CD4-positive, CD25-positive, alpha-beta regulatory T cell (primary cell): ENCODE data around the gene MGAT4C. TPM values are rescaled to one million over a fixed set of nuclear protein-coding genes. Genes with fewer than 3 reads are reported as not detected.
A peak's percentile ranks its signal among the peaks of the same experiment; 100 is the strongest.

ENCODE experiments used
- ATAC-seq, 2 donors: fragments of 150-1000 bp; cut with Tn5 transposase; one replicate each; pipeline ENCODE4 v1.10.0; 2021; ENCODE audit warnings: low read depth in 2 of 2, moderate number of reproducible peaks in 2 of 2, moderate library complexity in 1 of 2
- DNase-seq, 3 donors: peaks; one replicate each; pipeline versions ENCODE4 v3.0.0 to v3.0.0-alpha.2; 2012 to 2022; ENCODE audit warnings: mixed read lengths in 1 of 3
- H3K27ac ChIP-seq: one replicate; pipeline ENCODE4 v1.7.0; 2013; ENCODE audit warnings: mild to moderate bottlenecking, low read length; ENCODE audit not compliant: insufficient read depth, poor library complexity, severe bottlenecking
- H3K27me3 ChIP-seq: one replicate; pipeline ENCODE4 v1.7.0; 2013; ENCODE audit warnings: low read length; ENCODE audit not compliant: control insufficient read depth, insufficient read depth
- H3K36me3 ChIP-seq: one replicate; pipeline ENCODE4 v1.7.0; 2013; ENCODE audit warnings: mild to moderate bottlenecking, low read length, moderate library complexity; ENCODE audit not compliant: control insufficient read depth, insufficient read depth
- H3K4me1 ChIP-seq: 2 replicates; pipeline ENCODE4 v1.7.0; 2013; ENCODE audit warnings: mild to moderate bottlenecking, low read length; ENCODE audit not compliant: insufficient read depth, control insufficient read depth, poor library complexity, severe bottlenecking
- H3K4me3 ChIP-seq: one replicate; pipeline ENCODE4 v1.7.0; 2013; ENCODE audit warnings: low read depth, mild to moderate bottlenecking, low read length, moderate library complexity
- H3K9me3 ChIP-seq, 2 experiments: 1 replicate in 1 of 2; 2 replicates in 1 of 2; pipeline ENCODE4 v1.7.0; 2013; ENCODE audit warnings: low read length in 2 of 2, mild to moderate bottlenecking in 1 of 2, moderate library complexity in 1 of 2; ENCODE audit not compliant: control insufficient read depth in 2 of 2
- H3K27ac Mint-ChIP-seq, 3 donors: one replicate each; pipeline ENCODE4 v1.8.0; 2020 to 2022; ENCODE audit warnings: mild to moderate bottlenecking in 3 of 3, mixed read lengths in 3 of 3, moderate library complexity in 2 of 3
- H3K27me3 Mint-ChIP-seq: one replicate; pipeline ENCODE4 v1.8.0; 2022; ENCODE audit warnings: mild to moderate bottlenecking, mixed read lengths
- H3K36me3 Mint-ChIP-seq: one replicate; pipeline ENCODE4 v1.8.0; 2020; ENCODE audit warnings: mixed read lengths
- H3K4me1 Mint-ChIP-seq, 4 donors: one replicate each; pipeline ENCODE4 v1.8.0; 2020 to 2022; ENCODE audit warnings: mixed read lengths in 4 of 4, mild to moderate bottlenecking in 1 of 4
- H3K4me3 Mint-ChIP-seq, 4 donors: one replicate each; pipeline ENCODE4 v1.8.0; 2020 to 2022; ENCODE audit warnings: mild to moderate bottlenecking in 4 of 4, mixed read lengths in 4 of 4, moderate library complexity in 3 of 4
- H3K9me3 Mint-ChIP-seq, 7 donors: one replicate each; pipeline ENCODE4 v1.8.0; 2020 to 2022; ENCODE audit warnings: mixed read lengths in 7 of 7, mild to moderate bottlenecking in 3 of 7, moderate library complexity in 2 of 7
- polyA plus RNA-seq, 4 donors: library from polyadenylated mRNA; unstranded; fragments of 300-500 nt; fragmentation: Illumina TruSeq; gene quantifications; one replicate each; pipeline ENCODE4 v1.2.3, GENCODE V29; 2021
- total RNA-seq: library from RNA; stranded (reverse); gene quantifications from one replicate; pipeline ENCODE4 v1.2.3, GENCODE V29; 2022

MGAT4C gene
- total and polyA plus RNA-seq, 5 donors from 2014 or later: not detected

GRCh38 chr12:86228656-86229055 is 27.5 kb downstream of the MGAT4C start:
- peaks cover 4 to 13% (median 4%) of the 10 kb centered on the region in 7 donors for H3K9me3 Mint-ChIP-seq
- ATAC-seq (no peak), DNase-seq (no peak)
- H3K4me3 Mint-ChIP-seq: no peak overlapping the region
- no peak overlapping the region for H3K27ac Mint-ChIP-seq
- H3K27ac ChIP-seq: no peak overlapping the region
- H3K4me3 ChIP-seq: no peak overlapping the region
- no peaks in the 10 kb centered on the region for H3K27me3 ChIP-seq
- no peaks in the 10 kb centered on the region for H3K36me3 ChIP-seq
- H3K36me3 Mint-ChIP-seq: no peaks in the 10 kb centered on the region
- no peaks in the 10 kb centered on the region for H3K4me1 ChIP-seq
- no peaks in the 10 kb centered on the region for H3K4me1 Mint-ChIP-seq
- H3K27me3 Mint-ChIP-seq: no peaks in the 10 kb centered on the region
- H3K9me3 ChIP-seq: peaks cover 0 to 3% of the 10 kb centered on the region in 2 experiments

DNA sequence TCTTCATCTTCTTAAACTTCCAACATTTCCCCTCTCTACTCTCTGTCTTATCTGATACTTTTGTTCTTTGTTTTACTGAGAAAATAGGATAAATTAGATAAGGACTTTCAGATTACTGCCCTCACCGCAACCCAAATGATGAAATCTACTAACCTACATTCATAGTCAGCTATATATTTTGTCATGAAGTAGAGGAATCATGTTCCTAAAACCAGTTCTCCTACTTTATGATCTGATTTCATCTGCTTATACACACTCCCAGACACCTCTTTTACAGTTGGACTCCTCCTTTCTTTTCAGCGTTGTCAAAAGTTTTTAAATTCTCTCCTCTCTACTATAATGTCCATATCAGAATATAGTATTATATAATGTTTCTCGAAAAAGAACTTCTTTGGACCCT is 29.7 kb downstream of the MGAT4C start:
- no peak overlapping the region for H3K4me3 Mint-ChIP-seq
- no peaks in the 10 kb centered on the region for H3K27me3 Mint-ChIP-seq
- H3K4me3 ChIP-seq: no peak overlapping the region
- H3K27me3 ChIP-seq: no peaks in the 10 kb centered on the region
- H3K36me3 Mint-ChIP-seq: no peaks in the 10 kb centered on the region
- no peaks in the 10 kb centered on the region for H3K4me1 Mint-ChIP-seq
- H3K27ac ChIP-seq: no peak overlapping the region
- H3K9me3 Mint-ChIP-seq: peaks cover 4 to 8% (median 5%) of the 10 kb centered on the region in 7 donors
- peaks cover 0 to 7% of the 10 kb centered on the region in 2 experiments for H3K9me3 ChIP-seq
- H3K4me1 ChIP-seq: no peaks in the 10 kb centered on the region
- no peaks in the 10 kb centered on the region for H3K36me3 ChIP-seq
- no peak overlapping the region for H3K27ac Mint-ChIP-seq
- ATAC-seq: no peak
- DNase-seq: no peak

DNA sequence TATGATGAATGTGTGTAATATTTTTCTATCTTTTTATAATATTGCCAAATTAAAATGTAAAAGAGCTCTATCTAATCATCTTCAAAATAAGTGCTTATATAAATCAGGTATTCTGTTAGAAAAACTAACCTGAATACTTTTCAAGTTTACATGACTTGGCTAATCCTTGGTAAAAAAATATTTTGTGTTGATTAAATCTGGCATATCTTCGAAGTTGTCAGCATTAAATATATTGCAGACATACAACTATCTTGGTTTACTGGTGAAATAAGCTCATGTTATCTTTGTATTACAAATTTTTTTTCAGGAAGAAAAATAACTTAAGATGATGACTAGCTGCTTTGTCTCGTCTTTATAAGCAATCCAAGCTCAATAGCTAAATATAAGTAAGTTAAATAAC is 39.6 kb downstream of the MGAT4C start:
- H3K4me1 Mint-ChIP-seq: no peaks in the 10 kb centered on the region
- no peak overlapping the region for H3K27ac Mint-ChIP-seq
- Histone ChIP-seq H3K27me3 (no peaks in the 10 kb centered on the region), H3K4me3 (no peak overlapping the region), H3K9me3 (no peaks in the 10 kb centered on the region), H3K4me1 (no peaks in the 10 kb centered on the region), H3K27ac (no peak overlapping the region), H3K36me3 (no peaks in the 10 kb centered on the region)
- H3K36me3 Mint-ChIP-seq: no peaks in the 10 kb centered on the region
- H3K4me3 Mint-ChIP-seq: no peak overlapping the region
- peaks cover 0 to 36% (median 3%) of the 10 kb centered on the region in 7 donors for H3K9me3 Mint-ChIP-seq
- no peak for DNase-seq
- no peaks in the 10 kb centered on the region for H3K27me3 Mint-ChIP-seq
- no peak for ATAC-seq

GRCh38 chr12:86213012-86213411 is 43.2 kb downstream of the MGAT4C start:
- H3K36me3 ChIP-seq: no peaks in the 10 kb centered on the region
- H3K9me3 ChIP-seq: no peaks in the 10 kb centered on the region
- no peaks in the 10 kb centered on the region for H3K4me1 ChIP-seq
- H3K27me3 ChIP-seq: no peaks in the 10 kb centered on the region
- Mint-ChIP-seq H3K9me3 (peaks cover 2 to 30% (median 5%) of the 10 kb centered on the region in 7 donors), H3K27ac (peak overlapping the region in 1 of 3 donors; percentile 17), H3K4me1 (no peaks in the 10 kb centered on the region), H3K36me3 (no peaks in the 10 kb centered on the region), H3K4me3 (no peak overlapping the region), H3K27me3 (no peaks in the 10 kb centered on the region)
- ATAC-seq (no peak), DNase-seq (no peak)
- H3K4me3 ChIP-seq: no peak overlapping the region
- H3K27ac ChIP-seq: no peak overlapping the region

GRCh38 chr12:86198696-86199444 is 57.3 kb downstream of the MGAT4C start:
- Mint-ChIP-seq H3K9me3 (peaks cover 0 to 9% (median 3%) of the 10 kb centered on the region in 7 donors), H3K4me3 (no peak overlapping the region), H3K27ac (no peak overlapping the region), H3K36me3 (no peaks in the 10 kb centered on the region), H3K27me3 (no peaks in the 10 kb centered on the region), H3K4me1 (no peaks in the 10 kb centered on the region)
- peaks cover 0 to 2% of the 10 kb centered on the region in 2 experiments for H3K9me3 ChIP-seq
- DNase-seq: no peak
- H3K4me1 ChIP-seq: no peaks in the 10 kb centered on the region
- no peak overlapping the region for H3K27ac ChIP-seq
- no peaks in the 10 kb centered on the region for H3K27me3 ChIP-seq
- ATAC-seq: no peak
- H3K36me3 ChIP-seq: no peaks in the 10 kb centered on the region
- H3K4me3 ChIP-seq: no peak overlapping the region

- H3K27ac Mint-ChIP-seq: no peak overlapping the region
- Histone ChIP-seq H3K27ac (no peak overlapping the region), H3K27me3 (no peaks in the 10 kb centered on the region), H3K4me3 (no peak overlapping the region), H3K36me3 (no peaks in the 10 kb centered on the region), H3K9me3 (peaks cover 0 to 2% of the 10 kb centered on the region in 2 experiments), H3K4me1 (no peaks in the 10 kb centered on the region)
- H3K36me3 Mint-ChIP-seq: no peaks in the 10 kb centered on the region
- peaks cover 0 to 12% (median 4%) of the 10 kb centered on the region in 7 donors for H3K9me3 Mint-ChIP-seq
- DNase-seq (no peak), ATAC-seq (no peak)
- H3K4me3 Mint-ChIP-seq: no peak overlapping the region
- no peaks in the 10 kb centered on the region for H3K27me3 Mint-ChIP-seq
- no peaks in the 10 kb centered on the region for H3K4me1 Mint-ChIP-seq
Measured at GRCh38 chr12:86196465-86196864, 59.7 kb downstream of the MGAT4C start.

- Mint-ChIP-seq H3K36me3 (no peaks in the 10 kb centered on the region), H3K4me1 (no peaks in the 10 kb centered on the region), H3K9me3 (peaks cover 0 to 12% (median 3%) of the 10 kb centered on the region in 7 donors), H3K4me3 (no peak overlapping the region), H3K27me3 (no peaks in the 10 kb centered on the region), H3K27ac (no peak overlapping the region)
- H3K27me3 ChIP-seq: no peaks in the 10 kb centered on the region
- DNase-seq (no peak), ATAC-seq (no peak)
- no peak overlapping the region for H3K4me3 ChIP-seq
- H3K27ac ChIP-seq: no peak overlapping the region
- H3K36me3 ChIP-seq: no peaks in the 10 kb centered on the region
- H3K4me1 ChIP-seq: no peaks in the 10 kb centered on the region
- H3K9me3 ChIP-seq: peaks cover 0 to 2% of the 10 kb centered on the region in 2 experiments
Measured at GRCh38 chr12:86194721-86195120, 61.5 kb downstream of the MGAT4C start.

DNA sequence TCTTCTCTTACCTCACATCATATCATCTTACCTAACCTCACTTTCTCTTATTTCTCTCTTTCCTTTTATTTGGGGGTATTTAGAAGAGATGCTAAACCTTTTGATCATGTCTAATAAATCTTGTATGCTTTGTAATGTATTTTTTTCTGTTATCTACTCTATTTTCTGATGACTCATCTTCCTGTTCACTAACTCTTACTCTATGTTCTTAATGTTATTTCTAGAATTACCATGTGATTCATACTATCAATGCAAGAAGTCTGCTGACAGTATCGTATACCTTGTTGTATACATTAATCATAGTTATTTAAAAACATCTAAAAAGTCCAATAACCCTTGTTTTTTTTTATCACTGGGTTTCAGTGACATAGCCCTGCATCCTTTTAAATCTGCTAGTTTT is 62.3 kb downstream of the MGAT4C start:
- H3K27me3 Mint-ChIP-seq: no peaks in the 10 kb centered on the region
- peaks cover 0 to 2% of the 10 kb centered on the region in 2 experiments for H3K9me3 ChIP-seq

More for the DNA sequence above, 62.3 kb downstream of the MGAT4C start:
- Mint-ChIP-seq H3K4me3 (no peak overlapping the region), H3K9me3 (peaks cover 0 to 11% (median 3%) of the 10 kb centered on the region in 7 donors), H3K4me1 (no peaks in the 10 kb centered on the region), H3K27ac (no peak overlapping the region), H3K36me3 (no peaks in the 10 kb centered on the region)
- Histone ChIP-seq H3K27ac (no peak overlapping the region), H3K27me3 (no peaks in the 10 kb centered on the region), H3K36me3 (no peaks in the 10 kb centered on the region), H3K4me3 (no peak overlapping the region), H3K4me1 (no peaks in the 10 kb centered on the region)
- DNase-seq: no peak
- ATAC-seq: no peak
